Measurements from ENCODE around the gene C14orf93.
A peak's percentile ranks its signal among the peaks of the same experiment; 100 is the strongest.

The C14orf93 gene

GRCh38 chr14:23051141-23052057 lies 41.5 kb upstream of the C14orf93 start:
- intact Hi-C loops (cut with micrococcal nuclease): no loop called here
- no peaks in the 10 kb centered on the region for H3K9me3 Mint-ChIP-seq
- no peaks in the 10 kb centered on the region for H3K36me3 Mint-ChIP-seq (ENCODE audit: low read depth)
- peaks cover 24% of the 10 kb centered on the region for H3K27me3 Mint-ChIP-seq
- no peak overlapping the region for H3K4me3 Mint-ChIP-seq
- H3K4me1 Mint-ChIP-seq (ENCODE audit: low read depth): peaks cover 16% of the 10 kb centered on the region
- no peak overlapping the region for H3K27ac Mint-ChIP-seq

GRCh38 chr14:23049011-23049410 lies 39.1 kb upstream of the C14orf93 start:
- Mint-ChIP-seq H3K36me3 (ENCODE audit: low read depth) (no peaks in the 10 kb centered on the region), H3K27me3 (peaks cover 14% of the 10 kb centered on the region), H3K4me1 (ENCODE audit: low read depth) (peaks cover 20% of the 10 kb centered on the region), H3K9me3 (no peaks in the 10 kb centered on the region), H3K27ac (no peak overlapping the region), H3K4me3 (no peak overlapping the region)
- intact Hi-C loops (cut with micrococcal nuclease): no loop called here

GRCh38 chr14:23047751-23048693 lies 38.1 kb upstream of the C14orf93 start:
- no peaks in the 10 kb centered on the region for H3K9me3 Mint-ChIP-seq
- intact Hi-C loops (cut with micrococcal nuclease): no loop called here
- H3K27me3 Mint-ChIP-seq: peaks cover 14% of the 10 kb centered on the region
- H3K36me3 Mint-ChIP-seq (ENCODE audit: low read depth): no peaks in the 10 kb centered on the region
- no peak overlapping the region for H3K4me3 Mint-ChIP-seq
- H3K27ac Mint-ChIP-seq: peak overlapping the region; percentile 4
- H3K4me1 Mint-ChIP-seq (ENCODE audit: low read depth): peaks cover 20% of the 10 kb centered on the region

GRCh38 chr14:23047034-23047634 lies 37.2 kb upstream of the C14orf93 start:
- peaks cover 20% of the 10 kb centered on the region for H3K4me1 Mint-ChIP-seq (ENCODE audit: low read depth)
- H3K4me3 Mint-ChIP-seq: no peak overlapping the region
- peak overlapping the region; percentile 4 for H3K27ac Mint-ChIP-seq
- peaks cover 18% of the 10 kb centered on the region for H3K27me3 Mint-ChIP-seq
- intact Hi-C loops (cut with micrococcal nuclease): no loop called here
- no peaks in the 10 kb centered on the region for H3K9me3 Mint-ChIP-seq
- H3K36me3 Mint-ChIP-seq (ENCODE audit: low read depth): no peaks in the 10 kb centered on the region

GRCh38 chr14:23045419-23046357 lies 35.7 kb upstream of the C14orf93 start:
- Mint-ChIP-seq H3K27me3 (peaks cover 20% of the 10 kb centered on the region), H3K27ac (peak overlapping the region; percentile 8), H3K9me3 (no peaks in the 10 kb centered on the region), H3K4me3 (no peak overlapping the region), H3K36me3 (ENCODE audit: low read depth) (no peaks in the 10 kb centered on the region), H3K4me1 (ENCODE audit: low read depth) (peaks cover 13% of the 10 kb centered on the region)
- intact Hi-C loops (cut with micrococcal nuclease): no loop called here

- Mint-ChIP-seq H3K36me3 (ENCODE audit: low read depth) (no peaks in the 10 kb centered on the region), H3K27ac (peak overlapping the region; percentile 8), H3K9me3 (no peaks in the 10 kb centered on the region), H3K4me1 (ENCODE audit: low read depth) (peaks cover 11% of the 10 kb centered on the region), H3K4me3 (no peak overlapping the region), H3K27me3 (peaks cover 20% of the 10 kb centered on the region)
- intact Hi-C loops (cut with micrococcal nuclease): no loop called here
Observed at GRCh38 chr14:23044840-23045239, 34.9 kb upstream of the C14orf93 start.

- no peaks in the 10 kb centered on the region for H3K9me3 Mint-ChIP-seq
- H3K27ac Mint-ChIP-seq: no peak overlapping the region
- H3K27me3 Mint-ChIP-seq: peaks cover 20% of the 10 kb centered on the region
- H3K4me3 Mint-ChIP-seq: no peak overlapping the region
- H3K36me3 Mint-ChIP-seq (ENCODE audit: low read depth): no peaks in the 10 kb centered on the region
- peaks cover 11% of the 10 kb centered on the region for H3K4me1 Mint-ChIP-seq (ENCODE audit: low read depth)
- intact Hi-C loops (cut with micrococcal nuclease): no loop called here
Observed at GRCh38 chr14:23043754-23044153, 33.8 kb upstream of the C14orf93 start.

GRCh38 chr14:23043145-23043544 lies 33.2 kb upstream of the C14orf93 start:
- no peaks in the 10 kb centered on the region for H3K36me3 Mint-ChIP-seq (ENCODE audit: low read depth)
- peaks cover 11% of the 10 kb centered on the region for H3K4me1 Mint-ChIP-seq (ENCODE audit: low read depth)
- intact Hi-C loops (cut with micrococcal nuclease): no loop called here
- H3K27ac Mint-ChIP-seq: no peak overlapping the region
- peaks cover 18% of the 10 kb centered on the region for H3K27me3 Mint-ChIP-seq
- H3K9me3 Mint-ChIP-seq: no peaks in the 10 kb centered on the region
- H3K4me3 Mint-ChIP-seq: no peak overlapping the region

GRCh38 chr14:23042162-23042965 lies 32.4 kb upstream of the C14orf93 start, which contains the start of gene PSMB11:
Gene PSMB11, plus strand, starts transcription at chr14:23042212. Its CDS starts 14 bp downstream, at chr14:23042226.
- H3K27me3 Mint-ChIP-seq: peaks cover 15% of the 10 kb centered on the region
- no peaks in the 10 kb centered on the region for H3K9me3 Mint-ChIP-seq
- intact Hi-C loops (cut with micrococcal nuclease): no loop called here
- no peak within 1 kb of the TSS for H3K27ac Mint-ChIP-seq
- peaks cover 11% of the 10 kb centered on the region for H3K4me1 Mint-ChIP-seq (ENCODE audit: low read depth)
- no peak within 1 kb of the TSS for H3K4me3 Mint-ChIP-seq
- no peaks in the 10 kb centered on the region for H3K36me3 Mint-ChIP-seq (ENCODE audit: low read depth)

- H3K27ac Mint-ChIP-seq: no peak overlapping the region
- intact Hi-C loops (cut with micrococcal nuclease): no loop called here
- no peak overlapping the region for H3K4me3 Mint-ChIP-seq
- no peaks in the 10 kb centered on the region for H3K36me3 Mint-ChIP-seq (ENCODE audit: low read depth)
- H3K9me3 Mint-ChIP-seq: no peaks in the 10 kb centered on the region
- H3K4me1 Mint-ChIP-seq (ENCODE audit: low read depth): peaks cover 11% of the 10 kb centered on the region
- H3K27me3 Mint-ChIP-seq: peaks cover 11% of the 10 kb centered on the region
Observed at GRCh38 chr14:23041729-23042128, 31.8 kb upstream of the C14orf93 start.

GRCh38 chr14:23040100-23040499 lies 30.2 kb upstream of the C14orf93 start:
- peaks cover 7% of the 10 kb centered on the region for H3K27me3 Mint-ChIP-seq
- intact Hi-C loops (cut with micrococcal nuclease): no loop called here
- no peak overlapping the region for H3K4me3 Mint-ChIP-seq
- H3K9me3 Mint-ChIP-seq: no peaks in the 10 kb centered on the region
- H3K4me1 Mint-ChIP-seq (ENCODE audit: low read depth): peaks cover 17% of the 10 kb centered on the region
- H3K36me3 Mint-ChIP-seq (ENCODE audit: low read depth): no peaks in the 10 kb centered on the region
- no peak overlapping the region for H3K27ac Mint-ChIP-seq
